ENCODE measurements around the gene FARS2. TPM values are rescaled to one million over a fixed set of nuclear protein-coding genes. Genes with fewer than 3 reads are reported as not detected.

Gene FARS2
- total and polyA plus RNA-seq, 2 donors (not counting 3 experiments of a cell fraction or from before 2014, with no cell fraction given), result 20.2 to 20.5 TPM

DNA sequence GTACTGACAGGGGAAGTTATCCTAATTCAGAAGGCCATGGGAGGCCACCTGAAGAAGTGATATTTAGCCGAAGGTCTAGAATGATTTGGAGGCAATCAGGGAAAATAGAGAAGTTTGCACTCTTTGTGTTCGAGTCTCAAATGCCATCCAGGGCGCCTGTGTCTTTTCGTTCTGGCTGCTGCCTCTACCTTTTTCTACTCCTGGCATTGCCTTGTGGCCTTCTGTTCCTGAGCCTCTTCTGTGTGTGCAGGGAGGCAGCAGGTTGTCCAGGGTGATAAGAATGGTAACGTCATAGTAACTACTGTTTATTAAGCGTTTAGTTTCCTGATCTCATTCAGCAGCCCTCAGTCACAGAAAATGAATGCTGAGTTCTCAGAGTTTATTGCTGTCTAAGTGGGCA lies 252.1 kb downstream of the FARS2 start:
- Histone ChIP-seq H4K20me1 (replicated peaks; ENCODE audit: control insufficient read depth, extremely low read depth, insufficient read depth, low read length) (no peaks in the 10 kb centered on the region), H3K9me1 (replicated peaks; ENCODE audit: control insufficient read depth, extremely low read depth, insufficient read depth, low read length) (no peaks in the 10 kb centered on the region), H3K79me2 (ENCODE audit: control insufficient read depth, insufficient read depth, low read length) (no peaks in the 10 kb centered on the region), H3K4me1 (ENCODE audit: control insufficient read depth, extremely low read depth, insufficient read depth, low read length) (no peaks in the 10 kb centered on the region), H3K27me3 (ENCODE audit: control insufficient read depth in 2 of 2, insufficient read depth in 2 of 2, low read length in 2 of 2) (no peaks in the 10 kb centered on the region), H3K9me3 (replicated peaks; ENCODE audit: control insufficient read depth, insufficient read depth, low read length) (no peaks in the 10 kb centered on the region), H3K4me3 (replicated peaks in 1 of 3; ENCODE audit: insufficient read depth in 1 of 3, low read depth in 1 of 3, low read length in 3 of 3) (no peak overlapping the region), H2AFZ (ENCODE audit: low read depth, low read length) (no peak overlapping the region), H3K9ac (replicated peaks; ENCODE audit: extremely low read depth, insufficient read depth, low read length) (no peak overlapping the region), H3K36me3 (ENCODE audit: control insufficient read depth in 2 of 2, extremely low read depth in 1 of 2, insufficient read depth in 2 of 2, low read length in 2 of 2) (no peaks in the 10 kb centered on the region), H3K4me2 (ENCODE audit: insufficient read depth, low read length) (no peak overlapping the region), H3K27ac (ENCODE audit: insufficient read depth, low read depth, low read length) (no peak overlapping the region)
- FAIRE-seq (no peak), DNase-seq (ENCODE audit: low read depth, low spot score) (no peak)
- no TSS peak for BruUV-seq (replicated peaks)
- ChIA-PET CTCF (no interaction called here), POLR2A (no interaction called here)
- dilution Hi-C loops (cut with MboI; ENCODE audit: extremely low pct_ligation_motif_present, low sequenced_read_pairs), result no loop called here
- no peak for TF ChIP-seq POLR2AphosphoS5 (IDR thresholded peaks at IDR 0.05; ENCODE audit: insufficient read depth, low read depth, low read length)
- no peak for TF ChIP-seq GATA2 (IDR thresholded peaks at IDR 0.05; ENCODE audit: insufficient read depth, insufficient read length, low read depth, low read length)
- no peak for TF ChIP-seq POLR2A (IDR thresholded peaks at IDR 0.05; ENCODE audit: low read depth, low read length)
- no peak for TF ChIP-seq MYC (IDR thresholded peaks at IDR 0.05; ENCODE audit: low read depth, low read length)
- TF ChIP-seq, protein P1, sequence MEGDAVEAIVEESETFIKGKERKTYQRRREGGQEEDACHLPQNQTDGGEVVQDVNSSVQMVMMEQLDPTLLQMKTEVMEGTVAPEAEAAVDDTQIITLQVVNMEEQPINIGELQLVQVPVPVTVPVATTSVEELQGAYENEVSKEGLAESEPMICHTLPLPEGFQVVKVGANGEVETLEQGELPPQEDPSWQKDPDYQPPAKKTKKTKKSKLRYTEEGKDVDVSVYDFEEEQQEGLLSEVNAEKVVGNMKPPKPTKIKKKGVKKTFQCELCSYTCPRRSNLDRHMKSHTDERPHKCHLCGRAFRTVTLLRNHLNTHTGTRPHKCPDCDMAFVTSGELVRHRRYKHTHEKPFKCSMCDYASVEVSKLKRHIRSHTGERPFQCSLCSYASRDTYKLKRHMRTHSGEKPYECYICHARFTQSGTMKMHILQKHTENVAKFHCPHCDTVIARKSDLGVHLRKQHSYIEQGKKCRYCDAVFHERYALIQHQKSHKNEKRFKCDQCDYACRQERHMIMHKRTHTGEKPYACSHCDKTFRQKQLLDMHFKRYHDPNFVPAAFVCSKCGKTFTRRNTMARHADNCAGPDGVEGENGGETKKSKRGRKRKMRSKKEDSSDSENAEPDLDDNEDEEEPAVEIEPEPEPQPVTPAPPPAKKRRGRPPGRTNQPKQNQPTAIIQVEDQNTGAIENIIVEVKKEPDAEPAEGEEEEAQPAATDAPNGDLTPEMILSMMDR (IDR thresholded peaks at IDR 0.05; ENCODE audit: extremely low read depth in 1 of 2, insufficient read depth in 1 of 2, low read depth in 1 of 2, low read length in 2 of 2), result no peak
- TF ChIP-seq JUN (IDR thresholded peaks at IDR 0.05; ENCODE audit: borderline replicate concordance, insufficient read depth, insufficient read length, low read depth), result no peak
- intact Hi-C loops (cut with micrococcal nuclease), result no loop called here

GRCh38 chr6:5514353-5514752 lies 253.0 kb downstream of the FARS2 start:
- Histone ChIP-seq H3K79me2 (ENCODE audit: control insufficient read depth, insufficient read depth, low read length) (no peaks in the 10 kb centered on the region), H3K9ac (replicated peaks; ENCODE audit: extremely low read depth, insufficient read depth, low read length) (no peak overlapping the region), H3K36me3 (ENCODE audit: control insufficient read depth in 2 of 2, extremely low read depth in 1 of 2, insufficient read depth in 2 of 2, low read length in 2 of 2) (no peaks in the 10 kb centered on the region), H4K20me1 (replicated peaks; ENCODE audit: control insufficient read depth, extremely low read depth, insufficient read depth, low read length) (no peaks in the 10 kb centered on the region), H3K9me3 (replicated peaks; ENCODE audit: control insufficient read depth, insufficient read depth, low read length) (no peaks in the 10 kb centered on the region), H3K27ac (ENCODE audit: insufficient read depth, low read depth, low read length) (no peak overlapping the region), H2AFZ (ENCODE audit: low read depth, low read length) (no peak overlapping the region), H3K4me2 (ENCODE audit: insufficient read depth, low read length) (no peak overlapping the region), H3K4me1 (ENCODE audit: control insufficient read depth, extremely low read depth, insufficient read depth, low read length) (no peaks in the 10 kb centered on the region), H3K9me1 (replicated peaks; ENCODE audit: control insufficient read depth, extremely low read depth, insufficient read depth, low read length) (no peaks in the 10 kb centered on the region), H3K27me3 (ENCODE audit: control insufficient read depth in 2 of 2, insufficient read depth in 2 of 2, low read length in 2 of 2) (no peaks in the 10 kb centered on the region), H3K4me3 (replicated peaks in 1 of 3; ENCODE audit: insufficient read depth in 1 of 3, low read depth in 1 of 3, low read length in 3 of 3) (no peak overlapping the region)
- dilution Hi-C loops (cut with MboI; ENCODE audit: extremely low pct_ligation_motif_present, low sequenced_read_pairs) (no loop called here), intact Hi-C loops (cut with micrococcal nuclease) (no loop called here)
- TF ChIP-seq POLR2AphosphoS5 (IDR thresholded peaks at IDR 0.05; ENCODE audit: insufficient read depth, low read depth, low read length), result no peak
- TF ChIP-seq JUN (IDR thresholded peaks at IDR 0.05; ENCODE audit: borderline replicate concordance, insufficient read depth, insufficient read length, low read depth), result no peak
- no peak for TF ChIP-seq MYC (IDR thresholded peaks at IDR 0.05; ENCODE audit: low read depth, low read length)
- no peak for TF ChIP-seq EZH2 (IDR thresholded peaks at IDR 0.05; ENCODE audit: borderline replicate concordance, low read depth, low read length, severe bottlenecking)
- TF ChIP-seq POLR2A (IDR thresholded peaks at IDR 0.05; ENCODE audit: low read depth, low read length), result no peak
- TF ChIP-seq GATA2 (IDR thresholded peaks at IDR 0.05; ENCODE audit: insufficient read depth, insufficient read length, low read depth, low read length), result no peak
- ChIA-PET POLR2A (no interaction called here), CTCF (no interaction called here)
- BruUV-seq (replicated peaks), result no TSS peak
- no peak for DNase-seq (ENCODE audit: low read depth, low spot score)
- FAIRE-seq, result no peak
